ENCODE measurements around the gene GPX7. TPM values are rescaled to one million over a fixed set of nuclear protein-coding genes. Genes with fewer than 3 reads are reported as not detected.

GPX7 gene
- total RNA-seq, 1 experiment from 2014 or later, result not detected

- TF ChIP-seq CTCF (IDR thresholded peaks at IDR 0.05; ENCODE audit: unreplicated experiment), result no peak
- CTCF ChIA-PET, result interaction anchor here (0.6 to 1.1 kb wide), 2 partner anchors 10 to 251 kb away, joined by 3 to 5 read pairs; no protein-coding TSS in a partner anchor
- Mint-ChIP-seq H3K4me3 (ENCODE audit: unreplicated experiment) (no peak within 1 kb of the TSS), H3K9me3 (ENCODE audit: unreplicated experiment) (no peaks in the 10 kb centered on the region), H3K27ac (ENCODE audit: low read depth, unreplicated experiment) (no peak within 1 kb of the TSS), H3K27me3 (ENCODE audit: insufficient read depth, unreplicated experiment) (no peaks in the 10 kb centered on the region), H3K4me1 (ENCODE audit: insufficient read depth, unreplicated experiment) (peaks cover 10% of the 10 kb centered on the region), H3K36me3 (ENCODE audit: insufficient read depth, unreplicated experiment) (no peaks in the 10 kb centered on the region)
- no peak for DNase-seq (ENCODE audit: unreplicated experiment)
- intact Hi-C loops (cut with micrococcal nuclease), result no loop called here
- POLR2A ChIA-PET, result no interaction called here
- no TSS peak for BruUV-seq (replicated peaks)
Observed at GRCh38 chr1:52632732-52633290, 30.6 kb downstream of the GPX7 start, which contains the start of gene SHISAL2A. Gene SHISAL2A, plus strand, starts transcription at chr1:52633168. Its CDS starts 326 bp downstream, at chr1:52633494.

GRCh38 chr1:52633291-52633754 is 31.2 kb downstream of the GPX7 start:
- POLR2A ChIA-PET, result interaction anchor here (0.6 kb wide), 1 partner anchor 9 kb away, joined by 3 read pairs; no protein-coding TSS in a partner anchor
- Mint-ChIP-seq H3K27me3 (ENCODE audit: insufficient read depth, unreplicated experiment) (no peaks in the 10 kb centered on the region), H3K4me3 (ENCODE audit: unreplicated experiment) (no peak overlapping the region), H3K27ac (ENCODE audit: low read depth, unreplicated experiment) (no peak overlapping the region), H3K36me3 (ENCODE audit: insufficient read depth, unreplicated experiment) (no peaks in the 10 kb centered on the region), H3K9me3 (ENCODE audit: unreplicated experiment) (no peaks in the 10 kb centered on the region), H3K4me1 (ENCODE audit: insufficient read depth, unreplicated experiment) (peaks cover 10% of the 10 kb centered on the region)
- no TSS peak for BruUV-seq (replicated peaks)
- intact Hi-C loops (cut with micrococcal nuclease), result no loop called here
- DNase-seq (ENCODE audit: unreplicated experiment), result no peak
- TF ChIP-seq CTCF (IDR thresholded peaks at IDR 0.05; ENCODE audit: unreplicated experiment), result no peak
- CTCF ChIA-PET, result interaction anchor here (0.6 to 1.1 kb wide), 2 partner anchors 29 to 250 kb away, joined by 3 read pairs; no protein-coding TSS in a partner anchor

- Mint-ChIP-seq H3K27ac (ENCODE audit: low read depth, unreplicated experiment) (no peak overlapping the region), H3K9me3 (ENCODE audit: unreplicated experiment) (no peaks in the 10 kb centered on the region), H3K36me3 (ENCODE audit: insufficient read depth, unreplicated experiment) (no peaks in the 10 kb centered on the region), H3K27me3 (ENCODE audit: insufficient read depth, unreplicated experiment) (no peaks in the 10 kb centered on the region), H3K4me3 (ENCODE audit: unreplicated experiment) (no peak overlapping the region), H3K4me1 (ENCODE audit: insufficient read depth, unreplicated experiment) (peaks cover 10% of the 10 kb centered on the region)
- ChIA-PET CTCF (interaction anchor here (1.1 kb wide), 1 partner anchor 29 kb away, joined by 3 read pairs; no protein-coding TSS in a partner anchor), POLR2A (no interaction called here)
- no peak for TF ChIP-seq CTCF (IDR thresholded peaks at IDR 0.05; ENCODE audit: unreplicated experiment)
- intact Hi-C loops (cut with micrococcal nuclease), result no loop called here
- DNase-seq (ENCODE audit: unreplicated experiment), result no peak
- no TSS peak for BruUV-seq (replicated peaks)
Observed at GRCh38 chr1:52634111-52634510, 31.9 kb downstream of the GPX7 start.

GRCh38 chr1:52635321-52636089 is 33.3 kb downstream of the GPX7 start:
- BruUV-seq (replicated peaks), result no TSS peak
- Mint-ChIP-seq H3K27me3 (ENCODE audit: insufficient read depth, unreplicated experiment) (no peaks in the 10 kb centered on the region), H3K9me3 (ENCODE audit: unreplicated experiment) (no peaks in the 10 kb centered on the region), H3K4me1 (ENCODE audit: insufficient read depth, unreplicated experiment) (peaks cover 10% of the 10 kb centered on the region), H3K4me3 (ENCODE audit: unreplicated experiment) (no peak overlapping the region), H3K36me3 (ENCODE audit: insufficient read depth, unreplicated experiment) (no peaks in the 10 kb centered on the region), H3K27ac (ENCODE audit: low read depth, unreplicated experiment) (no peak overlapping the region)
- DNase-seq (ENCODE audit: unreplicated experiment), result no peak
- no peak for TF ChIP-seq CTCF (IDR thresholded peaks at IDR 0.05; ENCODE audit: unreplicated experiment)
- intact Hi-C loops (cut with micrococcal nuclease), result no loop called here
- CTCF ChIA-PET, result interaction anchor here (1.0 kb wide), 1 partner anchor 10 kb away, joined by 4 read pairs; no protein-coding TSS in a partner anchor
- POLR2A ChIA-PET, result interaction anchor here (0.8 to 3.1 kb wide), 4 partner anchors 24 to 84 kb away, joined by 3 to 19 read pairs (median 4); no protein-coding TSS in a partner anchor

Data from MCF 10A (cell line).